Stimulated activated CD8-positive, alpha-beta memory T cell treated with anti-CD3 and anti-CD28 coated beads, Interleukin-12 subunit alpha, Interleukin-12 subunit beta, amount 100 ng/mL, for 4 hours (primary cell): ENCODE data around the gene PITPNM3.

Experiments used
- DNase-seq: peaks from one replicate; pipeline ENCODE4 v3.0.0-alpha.2; 2020; ENCODE audit warnings: low read depth

PITPNM3 gene

GRCh38 chr17:6551869-6552531 lies 4.4 kb downstream of the PITPNM3 start:
- no peak for DNase-seq

GRCh38 chr17:6551356-6551755 lies 5.0 kb downstream of the PITPNM3 start:
- no peak for DNase-seq

GRCh38 chr17:6549384-6550036 lies 6.8 kb downstream of the PITPNM3 start:
- DNase-seq, result no peak

- DNase-seq, result no peak
These were observed 7.6 kb downstream of the PITPNM3 start for GRCh38 chr17:6548578-6549330.

- no peak for DNase-seq
These were observed 8.3 kb downstream of the PITPNM3 start for GRCh38 chr17:6548034-6548433.

GRCh38 chr17:6547336-6547735 lies 9.0 kb downstream of the PITPNM3 start:
- no peak for DNase-seq

- DNase-seq, result no peak
These were observed 10.2 kb downstream of the PITPNM3 start for GRCh38 chr17:6546069-6546718.

GRCh38 chr17:6545291-6545690 lies 11.1 kb downstream of the PITPNM3 start:
- DNase-seq, result no peak

- no peak for DNase-seq
These were observed 12.4 kb downstream of the PITPNM3 start for GRCh38 chr17:6544011-6544370.

- no peak for DNase-seq
These were observed 13.0 kb downstream of the PITPNM3 start for GRCh38 chr17:6543079-6544010.

- DNase-seq, result no peak
These were observed 13.8 kb downstream of the PITPNM3 start for GRCh38 chr17:6542577-6542976.

- DNase-seq, result no peak
These were observed 14.5 kb downstream of the PITPNM3 start for GRCh38 chr17:6541886-6542285.

- no peak for DNase-seq
These were observed 16.5 kb downstream of the PITPNM3 start for GRCh38 chr17:6539871-6540270.

- no peak for DNase-seq
These were observed 19.7 kb downstream of the PITPNM3 start for GRCh38 chr17:6536566-6537065.

- no peak for DNase-seq
These were observed 20.3 kb downstream of the PITPNM3 start for GRCh38 chr17:6536053-6536452.

- no peak for DNase-seq
These were observed 21.4 kb downstream of the PITPNM3 start for GRCh38 chr17:6534846-6535514.

GRCh38 chr17:6532441-6532885 lies 23.9 kb downstream of the PITPNM3 start:
- DNase-seq, result no peak

- no peak for DNase-seq
These were observed 24.8 kb downstream of the PITPNM3 start for GRCh38 chr17:6531575-6531974.

- no peak for DNase-seq
These were observed 25.9 kb downstream of the PITPNM3 start for GRCh38 chr17:6530324-6530920.

- DNase-seq, result no peak
These were observed 27.8 kb downstream of the PITPNM3 start for GRCh38 chr17:6528557-6528956.
